Fibroblast of villous mesenchyme (primary cell): ENCODE data around the gene MBP. TPM values are rescaled to one million over a fixed set of nuclear protein-coding genes. Genes with fewer than 3 reads are reported as not detected.
"Not testable (repeated sequence)": the region's sequence is repeated elsewhere in the genome, so short reads cannot be mapped to it uniquely, and the experiment has no call there.

Experiments used
- DNase-seq: peaks from one replicate; pipeline ENCODE4 v3.0.0-alpha.2; 2010; ENCODE audit warnings: low read depth
- H3K4me3 ChIP-seq: 2 replicates; pipeline ENCODE4 v1.5.1; 2011; ENCODE audit warnings: low read depth, mild to moderate bottlenecking, low read length
- total RNA-seq: library from RNA; depleted of rRNA; stranded (reverse); fragments of >200 nt; gene quantifications from 2 replicates; pipeline ENCODE4 v1.2.3, GENCODE V29; 2012
- TF ChIP-seq, protein P1 (sequence below): IDR thresholded peaks from 2 replicates; pipeline ENCODE4 v1.5.1; 2012; ENCODE audit warnings: low read depth, mild to moderate bottlenecking, low read length; ENCODE audit not compliant: insufficient read depth

Gene MBP
- total RNA-seq, 1 donor: 3.9 TPM

DNA sequence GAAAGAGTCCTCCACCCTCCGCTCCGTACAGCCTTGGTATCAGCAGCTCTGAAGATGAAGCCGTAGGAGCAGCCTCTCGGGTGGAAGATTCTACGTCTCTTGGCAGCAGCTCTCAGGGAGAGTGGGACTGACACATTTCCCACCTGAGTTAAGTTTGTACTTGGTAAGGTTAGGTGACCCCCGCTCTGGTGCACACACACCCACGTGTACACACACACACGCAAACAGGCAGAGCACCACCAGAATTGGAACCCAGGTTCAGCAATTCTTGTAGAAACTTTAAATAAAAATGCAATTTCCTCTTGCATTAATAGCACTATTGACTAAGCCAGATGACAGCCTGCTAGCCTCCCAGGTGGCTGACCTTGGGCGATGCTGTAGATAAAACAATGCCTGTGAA, 111.5 kb downstream of the MBP start:
- TF ChIP-seq, protein P1, sequence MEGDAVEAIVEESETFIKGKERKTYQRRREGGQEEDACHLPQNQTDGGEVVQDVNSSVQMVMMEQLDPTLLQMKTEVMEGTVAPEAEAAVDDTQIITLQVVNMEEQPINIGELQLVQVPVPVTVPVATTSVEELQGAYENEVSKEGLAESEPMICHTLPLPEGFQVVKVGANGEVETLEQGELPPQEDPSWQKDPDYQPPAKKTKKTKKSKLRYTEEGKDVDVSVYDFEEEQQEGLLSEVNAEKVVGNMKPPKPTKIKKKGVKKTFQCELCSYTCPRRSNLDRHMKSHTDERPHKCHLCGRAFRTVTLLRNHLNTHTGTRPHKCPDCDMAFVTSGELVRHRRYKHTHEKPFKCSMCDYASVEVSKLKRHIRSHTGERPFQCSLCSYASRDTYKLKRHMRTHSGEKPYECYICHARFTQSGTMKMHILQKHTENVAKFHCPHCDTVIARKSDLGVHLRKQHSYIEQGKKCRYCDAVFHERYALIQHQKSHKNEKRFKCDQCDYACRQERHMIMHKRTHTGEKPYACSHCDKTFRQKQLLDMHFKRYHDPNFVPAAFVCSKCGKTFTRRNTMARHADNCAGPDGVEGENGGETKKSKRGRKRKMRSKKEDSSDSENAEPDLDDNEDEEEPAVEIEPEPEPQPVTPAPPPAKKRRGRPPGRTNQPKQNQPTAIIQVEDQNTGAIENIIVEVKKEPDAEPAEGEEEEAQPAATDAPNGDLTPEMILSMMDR: no peak
- H3K4me3 ChIP-seq: no peak overlapping the region
- no peak for DNase-seq

DNA sequence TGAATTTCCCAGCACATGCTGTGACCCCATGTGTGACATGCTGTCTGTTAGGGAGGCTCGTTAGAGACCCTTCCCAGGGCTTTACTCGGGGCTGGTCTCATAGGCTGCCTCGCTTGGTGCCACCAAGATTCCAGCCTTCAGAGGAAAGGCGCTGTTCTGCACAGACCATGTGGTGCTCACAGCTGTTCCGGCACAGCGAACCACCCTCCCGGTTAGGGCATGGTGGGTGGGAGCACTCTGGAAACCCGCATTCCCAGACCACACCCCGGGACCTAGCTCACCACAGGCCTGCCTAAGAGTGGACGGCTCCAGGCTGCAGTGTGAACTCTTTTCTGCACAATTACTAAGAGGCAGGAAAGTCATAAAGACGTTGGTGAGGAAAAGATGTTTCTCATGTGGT, 112.0 kb downstream of the MBP start:
- no peak for DNase-seq
- TF ChIP-seq, protein P1: no peak
- H3K4me3 ChIP-seq: no peak overlapping the region

GRCh38 chr18:77019641-77020040, 112.9 kb downstream of the MBP start:
- DNase-seq: no peak
- no peak overlapping the region for H3K4me3 ChIP-seq
- TF ChIP-seq, protein P1: no peak

GRCh38 chr18:77018650-77019049, 113.9 kb downstream of the MBP start:
- H3K4me3 ChIP-seq, DNase-seq: not testable (repeated sequence)

GRCh38 chr18:77017355-77017754, 115.2 kb downstream of the MBP start:
- H3K4me3 ChIP-seq: no peak overlapping the region
- TF ChIP-seq, protein P1: no peak
- no peak for DNase-seq

DNA sequence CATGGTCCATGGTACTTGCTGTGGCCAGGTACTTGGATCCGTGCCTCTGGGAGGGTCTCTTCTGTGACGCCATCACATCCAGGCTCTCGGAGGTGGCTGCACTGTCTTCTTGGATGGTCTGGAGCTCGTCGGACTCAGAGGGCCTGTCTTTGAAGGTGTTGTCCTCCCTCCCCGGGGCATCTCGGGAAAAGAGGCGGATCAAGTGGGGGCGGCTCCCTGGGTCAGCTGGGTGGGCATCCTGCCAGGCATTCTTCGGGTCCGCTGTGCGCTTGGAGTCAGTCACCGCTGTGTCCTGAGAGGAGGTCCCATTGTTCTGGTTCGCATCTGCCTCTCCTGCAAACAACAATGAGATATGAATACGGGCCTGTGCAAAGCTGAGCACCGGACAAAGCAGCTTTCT, 115.6 kb downstream of the MBP start:
- no peak for DNase-seq
- TF ChIP-seq, protein P1: no peak

GRCh38 chr18:77015771-77016710, 116.5 kb downstream of the MBP start:
- H3K4me3 ChIP-seq: no peak overlapping the region
- TF ChIP-seq, protein P1: no peak
- no peak for DNase-seq

More for the DNA sequence above, 115.6 kb downstream of the MBP start:
- H3K4me3 ChIP-seq: no peak overlapping the region
